Endodermal cell (in vitro differentiated cells): ENCODE data around the gene SPAG16. TPM values are rescaled to one million over a fixed set of nuclear protein-coding genes. Genes with fewer than 3 reads are reported as not detected.
A peak's percentile ranks its signal among the peaks of the same experiment; 100 is the strongest.

ENCODE experiments used
- DNase-seq: peaks from one replicate; pipeline ENCODE4 v3.0.0-alpha.2; 2017
- H3K27ac ChIP-seq: 2 replicates; pipeline ENCODE4 v1.5.1; 2013; ENCODE audit warnings: mild to moderate bottlenecking, low read depth, low read length, moderate library complexity
- H3K27me3 ChIP-seq: 2 replicates; pipeline ENCODE4 v1.6.1; 2013; ENCODE audit warnings: mild to moderate bottlenecking, low read length, moderate library complexity; ENCODE audit not compliant: insufficient read depth, control insufficient read depth, poor library complexity, severe bottlenecking
- H3K36me3 ChIP-seq: 2 replicates; pipeline ENCODE4 v1.7.0; 2013; ENCODE audit warnings: mild to moderate bottlenecking, low read length, moderate library complexity; ENCODE audit not compliant: control insufficient read depth, insufficient read depth
- H3K4me1 ChIP-seq: one replicate; pipeline ENCODE4 v1.7.0; 2013; ENCODE audit warnings: low read length; ENCODE audit not compliant: control insufficient read depth, insufficient read depth
- H3K4me3 ChIP-seq: 2 replicates; pipeline ENCODE4 v1.5.1; 2013; ENCODE audit warnings: mild to moderate bottlenecking, low read length, moderate library complexity
- H3K9ac ChIP-seq: 2 replicates; pipeline ENCODE4 v1.6.1; 2013; ENCODE audit warnings: mild to moderate bottlenecking, low read length, moderate library complexity; ENCODE audit not compliant: poor library complexity, severe bottlenecking; ENCODE audit errors: extremely low read depth
- H3K9me3 ChIP-seq: 2 replicates; pipeline ENCODE4 v1.6.1; 2013; ENCODE audit warnings: mild to moderate bottlenecking, low read length, moderate library complexity; ENCODE audit not compliant: control insufficient read depth
- H3K27ac Mint-ChIP-seq: 2 replicates; pipeline ENCODE4 v1.8.0; 2020; ENCODE audit warnings: mixed read lengths
- H3K27me3 Mint-ChIP-seq: 2 replicates; pipeline ENCODE4 v1.8.0; 2021; ENCODE audit warnings: mild to moderate bottlenecking, mixed read lengths; ENCODE audit not compliant: insufficient read depth
- H3K36me3 Mint-ChIP-seq: 2 replicates; pipeline ENCODE4 v1.8.0; 2020; ENCODE audit warnings: low read depth, mixed read lengths
- H3K4me1 Mint-ChIP-seq: 2 replicates; pipeline ENCODE4 v1.8.0; 2020; ENCODE audit warnings: mixed read lengths
- H3K4me3 Mint-ChIP-seq: 2 replicates; pipeline ENCODE4 v1.8.0; 2020; ENCODE audit warnings: mild to moderate bottlenecking, moderate library complexity, mixed read lengths
- H3K9me3 Mint-ChIP-seq: 2 replicates; pipeline ENCODE4 v1.8.0; 2020; ENCODE audit warnings: mild to moderate bottlenecking, mixed read lengths
- CTCF ChIP-seq: fragments of 200-600 bp; sonication (generic); conservative IDR thresholded peaks from 2 replicates; pipeline ENCODE4 v1.5.0; 2021; ENCODE audit warnings: antibody characterized with exemption, mild to moderate bottlenecking
- WGBS, 2 experiments: methylation state at CpG; one replicate each; pipeline versions ENCODE4 v1.1.5 to v1.1.7; 2013; ENCODE audit warnings: missing lambda C conversion rate in 2 of 2, mixed read lengths in 1 of 2; ENCODE audit not compliant: insufficient coverage in 1 of 2, insufficient read length in 1 of 2; 5-methylcytosine and 5-hydroxymethylcytosine counted together
- total RNA-seq, 2 donors: library from RNA; stranded (reverse); fragmentation: NEBNext Ultra II Directional in 1 of 2; extraction: Animal tissue kit (Norgen Biotek cat#: 25700) in 1 of 2; gene quantifications; 2 replicates in 1 of 2; 3 replicates in 1 of 2; pipeline ENCODE4 v1.2.1, GENCODE V29; 2021

SPAG16 gene
- total RNA-seq, 2 donors from 2014 or later = 27.8 to 38.2 TPM

GRCh38 chr2:213537579-213537978 lies 253.3 kb downstream of the SPAG16 start:
- H3K27ac Mint-ChIP-seq = no peak overlapping the region
- no peaks in the 10 kb centered on the region for H3K36me3 Mint-ChIP-seq
- DNase-seq = no peak
- no peaks in the 10 kb centered on the region for H3K4me1 ChIP-seq
- H3K9me3 ChIP-seq = no peaks in the 10 kb centered on the region
- H3K27me3 Mint-ChIP-seq = no peaks in the 10 kb centered on the region
- H3K36me3 ChIP-seq = no peaks in the 10 kb centered on the region
- no peak overlapping the region for H3K9ac ChIP-seq
- no peak overlapping the region for H3K4me3 ChIP-seq
- TF ChIP-seq CTCF = no peak
- no peaks in the 10 kb centered on the region for H3K27me3 ChIP-seq
- no peak overlapping the region for H3K27ac ChIP-seq
- H3K9me3 Mint-ChIP-seq = no peaks in the 10 kb centered on the region
- peaks cover 3% of the 10 kb centered on the region for H3K4me1 Mint-ChIP-seq
- no peak overlapping the region for H3K4me3 Mint-ChIP-seq
- 96 to 100% methylated on average over 1 of the region's 1 CpG for WGBS, 2 experiments

GRCh38 chr2:213544940-213545339 lies 260.7 kb downstream of the SPAG16 start:
- DNase-seq = no peak
- Mint-ChIP-seq H3K27me3 (no peaks in the 10 kb centered on the region), H3K4me1 (peaks cover 14% of the 10 kb centered on the region), H3K36me3 (no peaks in the 10 kb centered on the region), H3K4me3 (no peak overlapping the region), H3K27ac (no peak overlapping the region), H3K9me3 (no peaks in the 10 kb centered on the region)
- H3K9me3 ChIP-seq = no peaks in the 10 kb centered on the region
- TF ChIP-seq CTCF = no peak
- H3K36me3 ChIP-seq = no peaks in the 10 kb centered on the region
- H3K9ac ChIP-seq = no peak overlapping the region
- H3K4me3 ChIP-seq = no peak overlapping the region
- H3K27ac ChIP-seq = no peak overlapping the region
- H3K27me3 ChIP-seq = no peaks in the 10 kb centered on the region
- no peaks in the 10 kb centered on the region for H3K4me1 ChIP-seq
- WGBS, 2 experiments = 87% methylated on average over 1 of the region's 1 CpG; no CpG with 5 or more reads in 1 of the 2 experiments

- H3K27ac Mint-ChIP-seq = peak overlapping the region; percentile 18
- H3K4me3 Mint-ChIP-seq = no peak overlapping the region
- H3K4me1 Mint-ChIP-seq = peaks cover 14% of the 10 kb centered on the region
Observed at GRCh38 chr2:213545481-213545880, 261.2 kb downstream of the SPAG16 start.

More at GRCh38 chr2:213545481-213545880, 261.2 kb downstream of the SPAG16 start:
- Histone ChIP-seq H3K4me3 (no peak overlapping the region), H3K9me3 (no peaks in the 10 kb centered on the region), H3K27me3 (no peaks in the 10 kb centered on the region), H3K36me3 (no peaks in the 10 kb centered on the region), H3K4me1 (no peaks in the 10 kb centered on the region), H3K27ac (no peak overlapping the region), H3K9ac (no peak overlapping the region)
- H3K27me3 Mint-ChIP-seq = no peaks in the 10 kb centered on the region
- 79% methylated on average over 2 of the region's 2 CpGs; no CpG with 5 or more reads in 1 of the 2 experiments for WGBS, 2 experiments
- TF ChIP-seq CTCF = no peak
- H3K9me3 Mint-ChIP-seq = no peaks in the 10 kb centered on the region
- DNase-seq = no peak
- H3K36me3 Mint-ChIP-seq = no peaks in the 10 kb centered on the region
